ENCODE results near the gene SH3YL1.

Gene SH3YL1

DNA sequence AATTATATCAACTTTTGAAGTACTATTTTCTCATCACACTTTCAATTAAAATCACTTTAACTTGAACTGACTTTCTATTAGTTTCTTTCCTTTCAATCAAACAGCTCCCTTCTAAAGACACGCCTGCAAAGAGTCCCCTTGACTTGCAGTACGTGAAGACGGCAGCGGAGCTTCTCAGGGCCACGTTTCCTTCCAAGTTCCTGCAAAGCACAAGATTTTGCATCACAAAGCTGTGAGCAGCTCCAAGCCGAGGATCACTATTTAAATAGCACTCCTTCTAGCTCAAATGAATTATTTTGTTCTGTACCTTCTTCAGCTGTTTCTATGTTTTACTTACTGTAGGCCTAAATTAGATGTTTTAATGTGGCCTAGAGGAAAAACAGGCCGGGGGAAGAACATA is 30.8 kb downstream of the SH3YL1 start:
- DNase-seq (ENCODE audit: insufficient read length) (no peak), FAIRE-seq (no peak)
- no peak for TF ChIP-seq POLR2AphosphoS5 (IDR thresholded peaks at IDR 0.05; ENCODE audit: low read depth, low read length)
- no peak for TF ChIP-seq POLR2A (IDR thresholded peaks at IDR 0.05; ENCODE audit: low read depth, low read length)
- no peak for TF ChIP-seq TAF1 (IDR thresholded peaks at IDR 0.05; ENCODE audit: borderline replicate concordance, low read depth, low read length)

DNA sequence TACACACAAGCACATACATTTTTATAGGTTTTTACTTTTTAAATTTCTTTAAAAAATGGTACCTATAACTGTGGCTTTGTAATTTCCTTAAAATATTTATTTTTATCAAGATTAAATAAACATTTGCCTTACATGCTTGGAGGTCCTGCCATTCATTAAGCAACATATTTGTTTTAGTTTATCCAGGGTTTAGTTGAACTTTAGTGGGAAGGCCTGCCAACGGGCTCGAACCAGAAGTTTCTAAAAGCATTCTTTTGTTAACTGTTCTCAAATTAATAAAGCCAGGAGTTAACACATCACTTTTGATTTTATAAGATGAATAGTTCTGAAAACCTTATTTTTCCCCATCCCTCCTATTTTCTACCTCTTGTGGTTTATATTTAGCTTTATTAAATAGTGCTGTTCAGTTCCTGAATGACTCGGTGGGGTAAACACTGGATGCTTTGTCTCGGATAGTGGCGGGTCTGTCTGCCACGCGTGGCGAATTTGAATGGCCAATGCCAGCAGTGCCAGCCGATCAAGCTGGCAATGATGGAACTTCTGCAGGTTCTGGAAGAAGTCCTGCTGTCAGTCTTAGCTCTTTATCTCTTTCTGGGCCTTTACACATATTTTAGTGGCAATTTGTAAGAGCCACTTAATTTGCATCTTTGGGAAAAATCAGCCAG is 32.2 kb downstream of the SH3YL1 start:
- no peak for DNase-seq (ENCODE audit: insufficient read length)
- TF ChIP-seq TAF1 (IDR thresholded peaks at IDR 0.05; ENCODE audit: borderline replicate concordance, low read depth, low read length), result no peak
- no peak for TF ChIP-seq POLR2AphosphoS5 (IDR thresholded peaks at IDR 0.05; ENCODE audit: low read depth, low read length)
- TF ChIP-seq POLR2A (IDR thresholded peaks at IDR 0.05; ENCODE audit: low read depth, low read length), result no peak
- no peak for FAIRE-seq

GRCh38 chr2:228518-229278 is 35.1 kb downstream of the SH3YL1 start:
- FAIRE-seq (no peak), DNase-seq (ENCODE audit: insufficient read length) (no peak)
- TF ChIP-seq POLR2A (IDR thresholded peaks at IDR 0.05; ENCODE audit: low read depth, low read length) (no peak), TAF1 (IDR thresholded peaks at IDR 0.05; ENCODE audit: borderline replicate concordance, low read depth, low read length) (no peak), POLR2AphosphoS5 (IDR thresholded peaks at IDR 0.05; ENCODE audit: low read depth, low read length) (no peak)

- no peak for DNase-seq (ENCODE audit: insufficient read length)
- FAIRE-seq, result no peak
- TF ChIP-seq POLR2A (IDR thresholded peaks at IDR 0.05; ENCODE audit: low read depth, low read length) (no peak), POLR2AphosphoS5 (IDR thresholded peaks at IDR 0.05; ENCODE audit: low read depth, low read length) (no peak), TAF1 (IDR thresholded peaks at IDR 0.05; ENCODE audit: borderline replicate concordance, low read depth, low read length) (no peak)
Observed at GRCh38 chr2:228115-228514, 35.7 kb downstream of the SH3YL1 start.

- DNase-seq (ENCODE audit: insufficient read length), result no peak
- no peak for FAIRE-seq
- TF ChIP-seq TAF1 (IDR thresholded peaks at IDR 0.05; ENCODE audit: borderline replicate concordance, low read depth, low read length) (no peak), POLR2AphosphoS5 (IDR thresholded peaks at IDR 0.05; ENCODE audit: low read depth, low read length) (no peak), POLR2A (IDR thresholded peaks at IDR 0.05; ENCODE audit: low read depth, low read length) (no peak)
Observed at GRCh38 chr2:223971-224760, 39.7 kb downstream of the SH3YL1 start.

- DNase-seq (ENCODE audit: insufficient read length), result no peak
- no peak for FAIRE-seq
- TF ChIP-seq POLR2A (IDR thresholded peaks at IDR 0.05; ENCODE audit: low read depth, low read length) (no peak), POLR2AphosphoS5 (IDR thresholded peaks at IDR 0.05; ENCODE audit: low read depth, low read length) (no peak), TAF1 (IDR thresholded peaks at IDR 0.05; ENCODE audit: borderline replicate concordance, low read depth, low read length) (no peak)
Observed at GRCh38 chr2:223451-223850, 40.4 kb downstream of the SH3YL1 start.

GRCh38 chr2:216068-216467 is 47.8 kb downstream of the SH3YL1 start:
- DNase-seq (ENCODE audit: insufficient read length) (no peak), FAIRE-seq (no peak)
- TF ChIP-seq POLR2A (IDR thresholded peaks at IDR 0.05; ENCODE audit: low read depth, low read length) (no peak), POLR2AphosphoS5 (IDR thresholded peaks at IDR 0.05; ENCODE audit: low read depth, low read length) (no peak), TAF1 (IDR thresholded peaks at IDR 0.05; ENCODE audit: borderline replicate concordance, low read depth, low read length) (no peak)

DNA sequence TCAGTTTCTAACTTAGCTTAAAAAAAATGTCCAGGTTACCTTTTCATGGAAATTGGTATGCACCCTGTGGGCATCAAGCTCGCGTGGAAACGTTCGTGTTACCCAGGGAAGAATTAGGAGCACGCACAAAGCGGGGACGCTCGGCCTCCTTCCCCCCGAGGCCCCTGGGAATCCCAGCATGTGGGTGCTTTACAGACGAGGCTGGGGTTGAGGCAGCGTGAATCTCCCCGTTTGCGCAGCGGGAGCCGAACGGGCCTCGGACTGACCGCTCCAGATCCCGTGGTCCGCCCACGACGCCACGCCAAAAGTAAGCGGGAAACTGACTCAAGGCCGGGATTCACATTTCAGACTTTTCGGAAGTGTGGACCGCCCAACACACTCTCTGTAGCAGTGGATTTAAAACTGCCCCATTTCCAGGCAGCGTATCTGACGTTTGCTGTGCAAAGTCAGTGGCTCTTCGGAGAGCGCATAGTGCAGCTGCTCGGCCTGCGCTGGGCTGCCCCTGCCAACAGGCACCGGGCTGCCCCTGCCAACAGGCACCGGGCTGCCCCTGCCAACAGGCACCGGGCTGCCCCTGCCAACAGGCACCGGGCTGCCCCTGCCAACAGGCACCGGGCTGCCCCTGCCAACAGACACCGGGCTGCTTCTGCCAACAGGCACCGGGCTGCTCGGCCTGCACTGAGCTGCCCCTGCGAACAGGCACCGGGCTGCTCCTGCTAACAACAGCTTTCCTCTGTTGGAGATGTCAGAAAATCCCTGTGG is 49.7 kb downstream of the SH3YL1 start:
- DNase-seq (ENCODE audit: insufficient read length) (no peak), FAIRE-seq (no peak)
- no peak for TF ChIP-seq POLR2A (IDR thresholded peaks at IDR 0.05; ENCODE audit: low read depth, low read length)
- TF ChIP-seq TAF1 (IDR thresholded peaks at IDR 0.05; ENCODE audit: borderline replicate concordance, low read depth, low read length), result no peak
- no peak for TF ChIP-seq POLR2AphosphoS5 (IDR thresholded peaks at IDR 0.05; ENCODE audit: low read depth, low read length)

GRCh38 chr2:211486-212184 is 52.2 kb downstream of the SH3YL1 start:
- TF ChIP-seq TAF1 (IDR thresholded peaks at IDR 0.05; ENCODE audit: borderline replicate concordance, low read depth, low read length) (no peak), POLR2A (IDR thresholded peaks at IDR 0.05; ENCODE audit: low read depth, low read length) (no peak), POLR2AphosphoS5 (IDR thresholded peaks at IDR 0.05; ENCODE audit: low read depth, low read length) (no peak)
- FAIRE-seq (no peak), DNase-seq (ENCODE audit: insufficient read length) (no peak)

DNA sequence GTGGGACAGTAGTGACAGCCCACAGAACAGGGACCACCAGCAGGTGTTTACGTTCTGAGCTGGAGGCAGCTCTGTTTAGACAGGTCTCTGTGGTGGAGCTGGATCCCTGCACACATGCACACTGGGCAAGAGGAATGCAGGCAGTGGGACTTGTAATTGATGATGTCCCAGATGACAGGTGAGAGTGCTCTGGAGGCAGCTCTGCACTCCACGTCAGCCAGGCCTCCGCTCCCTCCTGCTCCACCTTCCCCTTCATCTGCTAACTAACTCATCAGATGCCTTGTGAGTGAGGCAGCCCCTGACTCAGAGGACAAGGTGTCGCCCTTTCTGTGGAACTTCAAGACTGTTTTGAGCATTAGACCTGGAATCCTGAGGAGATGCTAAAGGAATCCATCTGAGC is 53.2 kb downstream of the SH3YL1 start:
- no peak for TF ChIP-seq POLR2A (IDR thresholded peaks at IDR 0.05; ENCODE audit: low read depth, low read length)
- TF ChIP-seq POLR2AphosphoS5 (IDR thresholded peaks at IDR 0.05; ENCODE audit: low read depth, low read length), result no peak
- no peak for TF ChIP-seq TAF1 (IDR thresholded peaks at IDR 0.05; ENCODE audit: borderline replicate concordance, low read depth, low read length)
- FAIRE-seq, result no peak
- DNase-seq (ENCODE audit: insufficient read length), result no peak
